ENCODE data around the gene PEAR1. TPM values are rescaled to one million over a fixed set of nuclear protein-coding genes. Genes with fewer than 3 reads are reported as not detected.

The PEAR1 gene
- total and polyA plus RNA-seq, 2 of the 8 experiments (the other 6 are each of a cell fraction or from before 2014, with no cell fraction given): 0.63 to 0.71 TPM

DNA sequence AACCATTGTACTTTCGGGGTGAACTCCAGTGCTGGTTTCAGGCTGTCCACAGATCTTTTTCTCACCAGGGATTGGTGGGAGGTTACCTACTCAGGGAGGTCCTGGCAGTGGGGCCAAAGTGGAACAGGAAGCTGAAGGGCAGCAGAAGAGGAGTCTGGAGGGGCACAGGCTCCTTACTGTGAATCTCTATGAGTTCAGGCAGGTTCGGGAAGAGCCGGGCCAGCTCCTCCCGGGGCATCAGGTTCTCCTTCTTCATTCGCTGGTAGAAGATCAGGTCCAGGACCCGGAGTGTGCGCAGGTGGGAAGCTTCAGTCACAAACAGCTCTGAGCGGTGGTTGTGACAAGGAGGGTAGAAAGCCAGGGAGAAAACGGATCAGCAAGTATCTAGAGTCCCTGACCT lies 53.6 kb downstream of the PEAR1 start (continued):
- TF ChIP-seq USF2 (IDR thresholded peaks at IDR 0.05; ENCODE audit: low read length): no peak
